ENCODE results near the gene SRGAP2B.
"Not testable (repeated sequence)": the region's sequence is repeated elsewhere in the genome, so short reads cannot be mapped to it uniquely, and the experiment has no call there.

The SRGAP2B gene

DNA sequence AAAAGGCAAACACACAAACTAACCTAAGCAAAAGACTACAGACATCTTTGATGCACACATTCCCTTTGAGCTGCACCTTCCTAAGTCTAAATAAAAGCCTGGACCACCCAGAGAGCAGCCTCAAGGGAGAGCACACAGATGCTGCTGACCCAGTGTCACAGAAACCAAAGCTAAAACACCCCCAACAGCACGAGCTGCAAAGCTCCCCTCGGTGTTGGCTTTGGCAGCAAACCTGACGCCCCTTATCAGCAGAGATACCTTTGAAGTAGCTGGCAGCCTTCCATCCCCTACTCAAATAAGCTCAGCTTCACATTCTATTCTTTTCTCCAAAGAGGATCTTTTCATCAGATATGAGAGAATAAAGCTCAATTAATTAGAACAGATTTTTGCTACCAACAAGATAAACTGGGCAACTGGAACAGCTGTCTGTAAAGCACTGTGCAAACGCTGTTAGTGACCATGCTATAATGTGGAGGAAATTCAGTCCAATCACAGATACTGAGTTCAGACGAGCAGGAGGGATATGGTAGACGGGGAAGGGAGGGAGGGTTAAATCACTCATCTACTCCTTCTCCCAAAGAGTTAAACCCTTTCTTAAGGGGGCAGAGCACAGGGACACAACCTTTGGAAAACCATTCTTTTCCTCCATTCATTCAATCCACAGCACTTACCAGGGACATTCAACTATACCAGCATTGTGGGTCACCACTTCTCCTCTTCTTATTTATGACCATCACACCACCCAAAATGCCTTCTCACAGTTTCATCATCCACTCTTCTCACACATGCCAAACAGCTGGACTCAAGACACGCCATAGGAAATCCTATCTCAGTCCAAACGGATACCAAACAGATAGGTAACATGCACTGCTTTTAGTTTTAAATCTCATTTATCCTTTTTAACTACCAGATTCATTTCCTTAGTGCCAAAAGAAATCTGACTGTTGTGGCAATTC is 148.3 kb downstream of the SRGAP2B start:
- not testable (repeated sequence) for DNase-seq (ENCODE audit: low spot score)

DNA sequence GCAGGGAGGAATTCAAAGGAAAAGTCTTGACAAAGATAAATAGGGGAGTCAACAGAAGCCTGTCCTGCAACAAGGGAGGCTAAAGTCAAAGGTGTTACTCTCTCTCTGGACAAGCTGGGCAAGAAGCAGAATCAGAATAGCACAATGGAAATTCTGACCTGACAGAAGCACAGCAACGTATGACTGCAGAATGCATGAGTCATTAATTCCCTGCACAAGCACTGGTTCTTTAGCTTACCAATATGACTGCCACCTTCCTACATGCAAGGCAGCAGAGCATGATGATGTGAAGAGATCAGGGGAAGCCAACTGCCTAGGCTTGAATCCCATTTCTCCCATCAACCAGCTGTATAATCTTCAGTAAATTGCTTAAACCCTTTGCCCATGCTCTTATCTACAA is 153.4 kb downstream of the SRGAP2B start:
- DNase-seq (ENCODE audit: low spot score): not testable (repeated sequence)

DNA sequence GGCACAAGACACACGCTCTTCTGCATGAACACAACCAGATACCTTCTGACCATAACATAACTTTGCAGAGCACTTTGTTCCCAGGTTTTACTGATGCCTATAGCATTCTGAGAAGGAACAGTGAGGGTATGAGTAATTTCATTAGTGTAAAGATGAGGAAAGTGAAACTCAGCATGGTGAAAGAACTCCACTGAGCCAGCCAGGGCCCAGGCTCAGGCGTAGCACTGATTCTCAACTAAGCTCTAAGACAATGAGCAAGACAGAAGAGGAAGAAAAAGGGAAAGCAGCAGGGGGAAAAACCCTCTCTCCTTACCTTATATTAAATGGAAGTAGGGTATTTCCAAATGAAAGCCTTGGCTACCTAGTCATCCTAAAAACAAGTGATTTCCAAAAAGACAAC is 155.1 kb downstream of the SRGAP2B start:
- DNase-seq (ENCODE audit: low spot score): not testable (repeated sequence)

DNA sequence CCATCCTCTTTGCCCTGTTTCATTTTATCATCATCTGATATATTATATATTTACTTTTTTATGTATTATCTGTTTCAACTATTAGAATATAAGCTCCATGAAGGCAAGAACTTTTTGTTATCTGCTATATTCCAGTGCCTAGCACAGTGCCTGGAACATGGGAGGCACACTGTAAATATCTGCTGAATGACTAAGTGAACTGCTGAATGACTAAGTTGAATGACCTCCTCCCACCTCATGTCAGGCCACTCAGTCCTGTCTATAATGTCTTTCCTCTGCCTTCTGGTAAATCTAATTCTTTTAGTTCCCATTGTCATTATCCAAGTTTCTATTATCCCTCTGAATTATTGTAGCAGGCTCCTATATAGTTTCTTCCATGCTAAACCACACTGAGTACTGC is 156.5 kb downstream of the SRGAP2B start:
- not testable (repeated sequence) for DNase-seq (ENCODE audit: low spot score)

DNA sequence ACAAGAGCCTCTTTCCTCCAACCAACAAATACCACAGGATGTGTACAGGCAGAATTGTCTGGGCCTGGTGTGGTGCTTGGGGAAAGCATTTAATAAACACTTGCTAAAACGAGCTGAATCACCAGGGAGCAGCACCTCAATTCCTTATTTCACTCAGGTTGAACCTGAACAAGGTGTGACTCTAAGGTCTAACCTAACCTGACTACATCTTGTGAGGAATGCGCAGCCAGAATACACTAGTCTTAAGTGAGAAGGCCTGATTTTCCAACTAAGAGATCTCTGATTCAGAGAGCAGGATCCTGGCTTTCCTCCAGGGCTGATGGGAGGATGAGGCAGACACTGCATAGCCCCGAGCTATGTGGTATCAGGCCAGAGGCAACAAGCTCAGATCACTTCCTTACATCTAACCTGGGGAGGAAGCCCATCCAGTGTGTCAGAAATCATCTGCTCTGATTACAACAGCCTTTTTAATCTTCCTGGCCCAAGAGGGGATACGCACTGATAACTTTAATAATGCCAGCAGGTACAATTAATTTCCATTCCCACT is 158.9 kb downstream of the SRGAP2B start:
- DNase-seq (ENCODE audit: low spot score): not testable (repeated sequence)

DNA sequence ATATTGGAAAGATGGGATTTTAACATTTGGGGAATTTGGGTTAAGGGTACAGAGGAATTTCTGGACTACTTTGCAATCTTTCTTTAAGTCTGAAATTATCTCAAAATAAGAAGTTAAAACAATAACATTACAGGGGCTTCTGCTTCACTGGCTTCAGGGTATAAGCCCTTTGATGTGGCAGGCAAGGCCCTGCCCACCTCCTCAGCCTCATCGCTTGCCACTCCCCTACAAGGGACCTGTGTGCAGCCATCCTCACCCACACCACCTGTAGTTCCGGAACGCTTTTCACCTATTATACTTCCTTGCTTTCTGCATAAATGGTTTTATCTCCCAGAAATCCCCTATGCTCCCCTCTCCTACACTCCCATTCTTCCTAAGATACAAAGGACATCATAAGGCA is 159.8 kb downstream of the SRGAP2B start:
- not testable (repeated sequence) for DNase-seq (ENCODE audit: low spot score)

DNA sequence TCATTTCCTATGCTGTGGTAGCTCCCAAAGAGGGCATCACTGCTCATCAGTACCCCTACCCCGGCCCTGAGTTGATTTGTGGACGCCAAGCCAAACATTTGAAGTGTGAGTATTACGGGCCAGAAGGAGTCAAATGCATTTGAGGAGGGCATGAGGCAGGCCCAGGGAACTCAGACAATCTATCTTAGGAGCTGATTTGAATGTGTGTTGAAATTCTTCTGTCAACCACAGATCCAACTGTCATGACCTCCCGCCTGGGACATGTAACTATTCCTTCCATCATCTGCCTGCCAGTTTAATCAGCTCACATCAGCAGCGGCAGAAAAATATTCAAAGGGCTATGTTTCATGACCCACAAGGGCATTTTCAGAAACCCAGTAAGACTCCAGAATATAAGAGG is 162.1 kb downstream of the SRGAP2B start:
- DNase-seq (ENCODE audit: low spot score): not testable (repeated sequence)

DNA sequence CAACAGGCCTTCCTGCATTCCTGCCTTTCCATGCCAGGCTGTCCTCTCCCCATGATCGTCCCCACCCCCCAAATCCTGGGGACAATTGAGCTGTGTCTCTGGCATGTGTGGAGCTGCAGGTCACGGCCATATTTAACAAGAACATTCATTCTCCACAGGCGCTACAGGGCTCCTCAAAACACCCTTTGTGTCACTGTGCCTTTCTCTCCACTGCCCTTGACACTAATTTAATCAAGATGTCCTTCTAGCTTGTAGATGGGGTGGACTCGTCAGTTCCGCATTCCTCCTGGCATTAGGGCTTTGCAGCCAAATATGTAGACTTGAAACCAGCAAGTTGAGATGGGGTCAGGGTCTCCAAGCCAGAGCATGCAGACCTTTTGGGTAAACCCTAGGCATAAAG is 163.0 kb downstream of the SRGAP2B start:
- DNase-seq (ENCODE audit: low spot score): not testable (repeated sequence)

DNA sequence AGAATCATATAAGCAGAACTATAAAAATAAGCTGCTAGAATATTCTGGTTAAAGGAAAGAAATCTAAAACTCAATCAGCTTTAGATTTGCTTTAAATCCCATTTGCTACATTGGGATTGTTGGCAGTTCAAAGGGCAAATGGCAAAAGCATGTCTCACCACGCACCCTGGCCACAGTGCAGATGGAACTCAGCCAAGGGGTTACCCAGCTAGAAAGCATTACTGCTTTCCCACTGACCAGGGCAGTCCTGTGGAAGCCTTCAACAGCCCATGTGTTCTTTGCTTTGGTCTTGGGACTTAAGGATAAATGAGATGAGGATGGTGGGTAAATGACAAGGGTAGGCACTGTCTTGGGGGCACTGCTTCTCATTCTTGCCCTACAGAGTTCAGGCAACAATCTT is 163.6 kb downstream of the SRGAP2B start:
- not testable (repeated sequence) for DNase-seq (ENCODE audit: low spot score)

DNA sequence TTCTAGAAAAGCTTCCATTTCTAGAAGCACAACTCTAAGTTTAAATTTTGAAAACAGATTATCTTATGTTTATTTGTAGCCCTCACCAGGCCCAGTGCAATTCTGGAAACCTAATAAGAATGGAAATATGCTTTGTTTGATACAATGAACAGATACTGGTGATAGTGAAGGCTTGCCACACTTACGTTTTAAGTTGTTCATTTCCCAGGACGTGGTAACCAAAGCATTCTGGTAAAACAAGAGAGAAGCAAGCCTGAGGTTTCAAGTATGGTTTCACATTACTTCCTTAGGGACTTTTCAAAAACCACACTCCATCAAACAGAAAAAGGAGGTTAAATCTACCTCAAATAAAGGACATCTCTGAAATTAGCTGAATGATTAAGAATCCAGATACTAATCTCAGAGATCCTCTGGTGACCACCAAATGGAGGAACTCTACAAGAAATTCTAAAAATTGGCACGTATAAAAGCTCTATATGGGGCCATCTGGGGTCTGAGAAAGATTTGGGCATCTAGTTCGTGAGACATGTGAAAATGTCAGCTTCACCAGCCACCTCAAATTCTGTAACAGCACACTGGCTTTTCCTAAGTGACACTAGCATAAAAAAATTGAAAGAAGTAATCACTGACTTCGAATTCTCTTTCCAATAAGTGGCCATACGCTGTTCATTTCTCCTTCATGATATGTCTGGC is 164.9 kb downstream of the SRGAP2B start:
- not testable (repeated sequence) for DNase-seq (ENCODE audit: low spot score)

DNA sequence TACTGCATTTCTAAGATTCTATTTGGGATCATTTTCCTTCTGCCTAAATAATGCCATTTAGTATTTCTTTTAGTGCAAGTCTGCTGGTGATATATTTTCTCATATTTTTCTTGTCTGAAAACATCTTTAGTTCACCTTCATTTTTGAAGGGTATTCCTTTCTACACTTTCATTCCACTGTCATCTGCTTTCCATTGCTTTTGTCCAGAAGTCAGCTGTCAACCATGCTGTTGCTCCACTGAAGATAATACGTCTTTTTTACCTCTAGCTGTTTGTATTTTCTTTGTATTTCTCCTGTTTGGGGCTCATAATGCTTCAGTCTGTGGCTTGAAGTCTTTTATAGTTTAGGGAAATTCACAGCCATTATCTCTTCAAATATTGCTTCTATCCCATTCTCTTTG is 167.8 kb downstream of the SRGAP2B start:
- not testable (repeated sequence) for DNase-seq (ENCODE audit: low spot score)

DNA sequence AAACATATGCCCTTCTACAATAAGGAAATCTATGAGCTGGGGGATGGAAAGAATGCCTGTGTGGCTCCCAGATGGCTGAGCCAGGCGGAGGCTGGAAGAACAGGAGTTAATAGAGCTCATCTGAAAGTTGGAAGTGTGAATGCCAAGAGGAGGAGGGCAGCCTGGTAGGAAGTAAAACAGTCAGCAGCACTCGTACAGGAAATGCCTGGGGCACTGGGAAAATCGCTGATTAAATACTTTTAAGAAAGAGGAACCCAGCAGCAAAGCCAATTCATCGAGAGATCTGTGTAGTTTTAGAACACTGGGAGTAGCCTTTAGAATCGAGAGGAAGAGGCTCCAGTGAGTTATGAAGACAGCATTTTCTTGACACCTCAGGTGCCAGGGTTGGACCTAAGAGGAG is 171.5 kb downstream of the SRGAP2B start:
- DNase-seq (ENCODE audit: low spot score): not testable (repeated sequence)

DNA sequence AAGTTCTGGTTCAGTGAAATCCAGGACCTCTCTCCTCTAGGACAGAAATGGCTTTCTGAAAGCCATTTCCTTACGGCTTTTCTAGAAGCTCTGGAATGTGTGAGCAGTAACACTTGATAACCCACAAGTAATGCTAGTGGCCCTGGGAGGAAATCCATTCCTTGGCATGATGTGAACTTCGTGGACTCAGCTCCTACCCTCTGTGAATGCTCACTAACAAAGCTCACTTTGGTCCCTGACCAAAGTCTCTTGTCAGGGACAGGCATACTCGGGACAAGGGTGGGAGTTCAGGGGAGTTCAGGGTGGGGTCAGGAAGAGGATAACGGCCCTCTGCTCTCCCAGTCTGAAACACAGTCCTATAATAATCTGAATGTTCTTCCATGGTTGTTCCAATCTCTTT is 172.3 kb downstream of the SRGAP2B start:
- DNase-seq (ENCODE audit: low spot score): not testable (repeated sequence)

DNA sequence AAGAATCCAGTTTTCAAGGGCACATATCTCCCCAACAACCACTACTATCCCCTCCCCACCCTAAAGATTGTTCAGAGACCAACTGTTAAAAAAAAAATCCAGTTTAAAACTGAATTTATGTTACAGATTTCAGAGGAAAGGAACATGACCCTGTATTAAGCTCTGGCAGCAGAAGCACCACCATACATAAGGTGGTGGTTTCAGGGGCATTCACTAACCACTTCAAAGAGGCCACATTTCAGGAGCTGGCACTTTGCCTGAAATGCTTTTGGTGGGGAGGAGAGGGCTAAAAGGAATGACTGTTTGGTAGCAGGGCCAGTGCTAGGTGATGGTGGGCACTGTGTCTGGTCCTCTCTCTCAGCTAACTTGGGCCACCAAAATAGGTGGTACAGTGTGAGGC is 176.0 kb downstream of the SRGAP2B start:
- DNase-seq (ENCODE audit: low spot score): not testable (repeated sequence)

DNA sequence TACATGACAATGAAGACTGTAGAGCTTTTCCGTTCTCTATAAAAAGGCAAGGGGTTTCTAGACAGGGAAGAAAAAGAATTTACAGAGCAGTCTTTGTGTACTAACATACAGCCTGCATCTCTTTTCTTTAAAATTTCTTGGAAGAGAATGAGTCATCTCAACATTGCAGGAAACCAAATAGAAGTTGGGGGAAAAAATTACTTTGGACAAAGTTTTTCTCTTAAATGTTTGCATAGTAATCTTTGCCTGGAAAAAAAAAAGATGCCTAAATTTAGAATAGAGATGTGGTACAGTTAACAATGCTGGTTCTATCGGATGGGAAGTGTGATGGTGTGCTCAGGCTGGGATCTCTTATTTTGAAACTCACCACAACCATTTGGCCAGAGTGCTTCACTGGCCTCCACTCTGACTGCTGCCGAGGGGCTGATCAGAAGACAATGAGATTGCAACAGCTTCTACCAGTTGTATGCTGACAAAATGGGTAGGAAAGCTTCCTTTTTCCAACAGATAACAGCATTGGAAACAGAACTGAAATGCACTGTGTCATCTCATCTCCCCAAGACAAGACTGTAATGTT is 177.0 kb downstream of the SRGAP2B start:
- not testable (repeated sequence) for DNase-seq (ENCODE audit: low spot score)

DNA sequence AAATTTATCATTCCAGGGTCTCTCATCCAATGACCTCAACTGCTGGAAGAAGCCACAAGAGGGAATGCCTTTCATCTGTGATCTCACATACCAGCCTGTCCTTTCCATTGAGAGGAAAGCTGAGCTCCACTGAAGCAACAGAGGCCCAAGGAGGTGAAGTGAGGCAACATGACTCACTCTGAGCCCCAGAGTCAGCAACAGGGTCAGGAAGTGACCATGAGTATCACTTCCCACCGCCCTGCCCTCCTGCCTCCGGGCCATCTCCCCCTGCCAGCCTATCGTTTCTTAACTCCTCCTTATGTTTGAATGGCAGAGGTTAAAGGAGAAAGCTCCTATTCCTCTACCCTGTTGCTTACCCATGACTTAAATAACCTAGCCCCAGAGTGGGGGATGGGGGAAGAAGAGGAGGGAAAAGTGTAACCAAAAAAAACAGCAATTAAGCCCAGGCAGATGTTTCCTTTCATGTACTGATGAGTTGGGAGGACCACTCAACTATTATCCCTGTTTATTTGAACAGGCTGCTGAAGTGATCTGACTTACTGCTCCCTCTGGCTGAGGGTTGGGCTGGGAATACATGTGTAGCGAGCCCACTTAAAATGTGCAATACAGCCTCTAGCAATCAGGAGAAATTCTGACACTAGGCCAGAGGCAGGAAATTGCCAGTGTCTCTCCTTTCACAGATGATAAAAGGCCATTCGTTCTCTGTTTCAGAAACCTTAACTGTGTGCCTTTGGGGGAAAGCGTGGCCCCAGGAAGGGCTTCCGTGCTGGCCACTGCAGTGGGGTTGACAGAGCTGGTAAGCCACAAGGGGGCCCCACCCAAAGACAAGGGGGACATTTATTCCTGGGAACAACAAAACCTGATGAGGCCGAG is 177.7 kb downstream of the SRGAP2B start:
- DNase-seq (ENCODE audit: low spot score): not testable (repeated sequence)

DNA sequence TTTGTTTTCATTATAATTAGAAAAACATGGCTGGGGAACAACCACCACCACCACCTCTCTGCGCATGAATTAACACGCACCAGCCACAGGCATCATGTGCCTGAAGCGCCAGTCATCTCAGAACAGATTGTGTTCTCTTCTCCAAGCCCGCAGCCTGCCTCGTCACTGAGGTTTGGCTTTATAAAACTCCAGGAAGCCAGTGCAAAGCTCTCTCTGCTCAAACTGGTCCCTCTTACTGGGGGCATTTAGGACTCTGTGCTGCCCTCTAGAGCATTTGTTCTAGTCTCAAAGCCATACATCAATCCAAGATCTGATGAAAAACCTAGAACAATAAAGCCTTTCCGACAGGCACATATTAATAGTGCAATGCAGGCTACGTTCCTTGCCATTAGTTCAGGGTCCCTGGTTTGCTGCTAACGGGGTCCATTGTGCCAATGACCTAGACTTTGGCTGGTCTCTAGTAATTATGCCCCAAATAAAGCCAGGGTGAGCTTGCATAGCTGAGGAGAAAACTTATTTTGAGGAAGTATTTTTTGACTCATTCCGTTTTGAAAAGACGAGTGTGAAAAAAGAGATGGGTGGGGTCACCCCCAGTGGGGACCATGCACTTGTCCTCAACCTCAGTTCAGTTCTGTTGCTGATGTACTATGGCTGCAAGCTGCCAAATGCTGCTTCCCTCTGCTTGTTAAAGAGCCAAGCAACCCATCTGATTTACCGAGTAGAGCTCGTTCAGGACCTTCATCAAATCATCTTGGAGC is 181.0 kb downstream of the SRGAP2B start:
- not testable (repeated sequence) for DNase-seq (ENCODE audit: low spot score)

DNA sequence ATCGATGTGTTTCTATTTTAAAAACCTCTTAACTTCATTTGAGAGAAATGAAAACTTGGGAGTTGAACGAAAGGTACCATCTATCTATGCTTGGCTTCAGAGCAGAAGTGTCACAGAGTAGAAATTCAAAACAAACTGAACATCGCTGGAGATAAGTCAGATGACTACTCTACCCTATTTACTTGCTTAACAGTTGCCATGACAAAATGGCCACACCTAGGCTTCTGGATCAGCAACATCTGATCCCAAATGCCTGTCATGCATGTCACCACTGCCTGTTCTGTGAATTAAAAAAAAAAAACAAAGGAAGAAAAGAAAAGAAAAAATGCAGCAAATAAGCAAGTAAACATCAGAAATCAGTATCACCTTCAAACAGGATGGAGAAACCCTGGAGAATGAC is 181.7 kb downstream of the SRGAP2B start:
- DNase-seq (ENCODE audit: low spot score): not testable (repeated sequence)

DNA sequence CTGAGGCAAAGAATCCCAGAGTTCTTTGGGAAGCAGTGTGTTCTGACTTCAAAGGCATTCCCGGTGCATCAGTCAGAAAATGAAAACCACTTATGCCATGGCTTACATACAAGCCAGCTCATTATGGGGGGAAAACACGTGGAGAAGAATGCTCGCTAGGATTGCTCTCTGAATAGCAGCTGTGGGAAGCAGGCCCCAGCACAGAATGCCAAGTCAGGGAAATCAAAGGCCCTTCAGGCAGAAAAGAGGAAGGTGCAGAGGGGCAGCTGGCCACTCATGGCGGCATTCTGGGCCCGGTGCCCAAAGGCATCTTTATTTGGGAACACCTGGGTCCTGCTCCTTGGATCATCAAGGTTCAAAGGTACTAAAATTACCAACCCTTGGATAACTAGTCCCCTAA is 184.4 kb downstream of the SRGAP2B start:
- not testable (repeated sequence) for DNase-seq (ENCODE audit: low spot score)

DNA sequence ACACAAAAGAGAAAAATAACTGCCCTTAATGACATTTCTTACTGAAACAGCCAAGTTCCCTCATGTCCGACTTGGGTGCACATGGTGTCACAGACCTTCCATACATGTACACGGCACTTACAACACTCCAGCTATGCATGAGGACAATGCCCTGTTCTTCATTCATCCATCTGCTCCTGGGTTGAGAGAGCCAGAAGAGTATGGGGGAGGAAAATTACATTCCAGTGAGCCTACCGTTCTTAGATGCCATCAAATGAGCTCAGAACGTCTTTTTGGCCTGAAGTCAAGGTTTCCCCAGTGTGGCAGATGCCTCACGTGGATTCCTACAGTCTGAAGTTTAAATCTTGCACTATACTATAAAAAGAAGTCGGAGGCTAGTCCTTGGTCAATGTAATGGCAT is 194.3 kb downstream of the SRGAP2B start:
- not testable (repeated sequence) for DNase-seq (ENCODE audit: low spot score)
